Suprapubic skin (tissue), 4 donors: Measurements from ENCODE around the gene FXYD7.

Experiments
- POLR2A ChIP-seq, 2 donors: fragments of 450-650 bp; IDR thresholded peaks; one replicate each; pipeline ENCODE4 v1.6.1; 2017; ENCODE audit warnings: antibody characterized with exemption in 2 of 2, mild to moderate bottlenecking in 2 of 2, moderate library complexity in 2 of 2
- POLR2AphosphoS5 ChIP-seq, 3 donors: sonication (generic); formaldehyde crosslinking; IDR thresholded peaks; one replicate each; pipeline ENCODE4 v1.6.1; 2017; ENCODE audit warnings: antibody characterized with exemption in 3 of 3
- TF ChIP-seq, protein P1 (sequence below), 2 donors: fragments of 200-600 bp in 1 of 2; fragments of 450-650 bp in 1 of 2; sonication (generic) in 1 of 2; IDR thresholded peaks; one replicate each; pipeline ENCODE4 v1.5.1; 2016 to 2019; ENCODE audit warnings: antibody characterized with exemption in 2 of 2, mild to moderate bottlenecking in 1 of 2, moderate library complexity in 1 of 2

- TF ChIP-seq, protein P1, sequence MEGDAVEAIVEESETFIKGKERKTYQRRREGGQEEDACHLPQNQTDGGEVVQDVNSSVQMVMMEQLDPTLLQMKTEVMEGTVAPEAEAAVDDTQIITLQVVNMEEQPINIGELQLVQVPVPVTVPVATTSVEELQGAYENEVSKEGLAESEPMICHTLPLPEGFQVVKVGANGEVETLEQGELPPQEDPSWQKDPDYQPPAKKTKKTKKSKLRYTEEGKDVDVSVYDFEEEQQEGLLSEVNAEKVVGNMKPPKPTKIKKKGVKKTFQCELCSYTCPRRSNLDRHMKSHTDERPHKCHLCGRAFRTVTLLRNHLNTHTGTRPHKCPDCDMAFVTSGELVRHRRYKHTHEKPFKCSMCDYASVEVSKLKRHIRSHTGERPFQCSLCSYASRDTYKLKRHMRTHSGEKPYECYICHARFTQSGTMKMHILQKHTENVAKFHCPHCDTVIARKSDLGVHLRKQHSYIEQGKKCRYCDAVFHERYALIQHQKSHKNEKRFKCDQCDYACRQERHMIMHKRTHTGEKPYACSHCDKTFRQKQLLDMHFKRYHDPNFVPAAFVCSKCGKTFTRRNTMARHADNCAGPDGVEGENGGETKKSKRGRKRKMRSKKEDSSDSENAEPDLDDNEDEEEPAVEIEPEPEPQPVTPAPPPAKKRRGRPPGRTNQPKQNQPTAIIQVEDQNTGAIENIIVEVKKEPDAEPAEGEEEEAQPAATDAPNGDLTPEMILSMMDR (IDR thresholded peaks at IDR 0.05): no peak
- TF ChIP-seq POLR2AphosphoS5 (IDR thresholded peaks at IDR 0.05): no peak
- no peak for TF ChIP-seq POLR2A (IDR thresholded peaks at IDR 0.05)
Observed at GRCh38 chr19:35168196-35168595, 25.1 kb downstream of the FXYD7 start.
